Choroid plexus epithelial cell (primary cell): Measurements from ENCODE around the gene HIGD1C.
"Not testable (repeated sequence)": the region's sequence is repeated elsewhere in the genome, so short reads cannot be mapped to it uniquely, and the experiment has no call there.

Experiments
- DNase-seq: peaks from one replicate; pipeline ENCODE4 v3.0.0-alpha.2; 2010; ENCODE audit warnings: low read depth
- H3K4me3 ChIP-seq: 2 replicates; pipeline ENCODE4 v1.5.1; 2011; ENCODE audit warnings: low read depth, mild to moderate bottlenecking, control low read depth, low read length, moderate library complexity
- CTCF ChIP-seq: conservative IDR thresholded peaks from 2 replicates; pipeline ENCODE4 v1.5.1; 2011; ENCODE audit warnings: low read depth, mild to moderate bottlenecking, control low read depth, inconsistent platforms, low read length, moderate library complexity

The HIGD1C gene

GRCh38 chr12:50949801-50950302, 2.5 kb upstream of the HIGD1C start:
- TF ChIP-seq CTCF: no peak
- no peak for DNase-seq
- no peak overlapping the region for H3K4me3 ChIP-seq

- no peak overlapping the region for H3K4me3 ChIP-seq
- DNase-seq: no peak
- TF ChIP-seq CTCF: no peak
These were observed 1.2 kb upstream of the HIGD1C start for GRCh38 chr12:50951112-50951511.

- no peak for DNase-seq
- TF ChIP-seq CTCF: no peak
- H3K4me3 ChIP-seq: no peak overlapping the region
These were observed 703 bp downstream of the HIGD1C start for GRCh38 chr12:50953047-50953446.

GRCh38 chr12:50954789-50955188, 2.4 kb downstream of the HIGD1C start:
- not testable (repeated sequence) for H3K4me3 ChIP-seq, DNase-seq

GRCh38 chr12:50955288-50955687, 2.9 kb downstream of the HIGD1C start:
- TF ChIP-seq CTCF: no peak
- no peak overlapping the region for H3K4me3 ChIP-seq
- no peak for DNase-seq

GRCh38 chr12:50955697-50956096, 3.4 kb downstream of the HIGD1C start:
- no peak for DNase-seq
- TF ChIP-seq CTCF: no peak
- H3K4me3 ChIP-seq: no peak overlapping the region

- peak; percentile 64 for DNase-seq
- no peak for TF ChIP-seq CTCF
- H3K4me3 ChIP-seq: no peak overlapping the region
These were observed 7.8 kb downstream of the HIGD1C start for GRCh38 chr12:50960130-50960529.

GRCh38 chr12:50961708-50962107, 9.4 kb downstream of the HIGD1C start:
- TF ChIP-seq CTCF: no peak
- peak; percentile 56 for DNase-seq
- H3K4me3 ChIP-seq: no peak overlapping the region
